ENCODE data around the gene FOXI1.
"Not testable (repeated sequence)": the region's sequence is repeated elsewhere in the genome, so short reads cannot be mapped to it uniquely, and the experiment has no call there.

The FOXI1 gene

GRCh38 chr5:170094329-170094728, 11.4 kb upstream of the FOXI1 start:
- not testable (repeated sequence) for DNase-seq

GRCh38 chr5:170095646-170096045, 10.1 kb upstream of the FOXI1 start:
- DNase-seq, result no peak

GRCh38 chr5:170097934-170098333, 7.8 kb upstream of the FOXI1 start:
- DNase-seq, result no peak

- peak; percentile 58 for DNase-seq
These were observed 5.4 kb upstream of the FOXI1 start for GRCh38 chr5:170100066-170100943.

- no peak for DNase-seq
These were observed 2.2 kb upstream of the FOXI1 start for GRCh38 chr5:170103447-170103846.

GRCh38 chr5:170104299-170104698, 1.4 kb upstream of the FOXI1 start:
- DNase-seq, result no peak

GRCh38 chr5:170104710-170105109, 987 bp upstream of the FOXI1 start:
- DNase-seq, result no peak

- DNase-seq, result no peak
These were observed 2.0 kb downstream of the FOXI1 start for GRCh38 chr5:170107674-170108073.

- DNase-seq, result no peak
These were observed 2.6 kb downstream of the FOXI1 start for GRCh38 chr5:170108266-170108785.

- no peak for DNase-seq
These were observed 3.6 kb downstream of the FOXI1 start for GRCh38 chr5:170109059-170110031.

GRCh38 chr5:170110403-170111087, 4.8 kb downstream of the FOXI1 start:
- DNase-seq, result no peak

- DNase-seq, result no peak
These were observed 5.5 kb downstream of the FOXI1 start for GRCh38 chr5:170111088-170111785.

GRCh38 chr5:170112876-170113521, 7.3 kb downstream of the FOXI1 start:
- no peak for DNase-seq

- no peak for DNase-seq
These were observed 7.8 kb downstream of the FOXI1 start for GRCh38 chr5:170113522-170113900.

GRCh38 chr5:170114271-170114670, 8.6 kb downstream of the FOXI1 start:
- DNase-seq, result no peak

GRCh38 chr5:170115925-170116324, 10.2 kb downstream of the FOXI1 start:
- no peak for DNase-seq

- no peak for DNase-seq
These were observed 12.0 kb downstream of the FOXI1 start for GRCh38 chr5:170117736-170118135.

- DNase-seq, result no peak
These were observed 14.9 kb downstream of the FOXI1 start for GRCh38 chr5:170120576-170120975.

GRCh38 chr5:170121321-170121720, 15.6 kb downstream of the FOXI1 start:
- DNase-seq, result no peak

- no peak for DNase-seq
These were observed 20.4 kb downstream of the FOXI1 start for GRCh38 chr5:170126061-170126460.

- no peak for DNase-seq
These were observed 20.9 kb downstream of the FOXI1 start for GRCh38 chr5:170126626-170127025.

GRCh38 chr5:170131235-170131634, 25.5 kb downstream of the FOXI1 start:
- no peak for DNase-seq

All from effector CD4-positive, alpha-beta T cell (primary cell).